Measurements from ENCODE around the gene PRKAG2.
A peak's percentile ranks its signal among the peaks of the same experiment; 100 is the strongest.

Gene PRKAG2

DNA sequence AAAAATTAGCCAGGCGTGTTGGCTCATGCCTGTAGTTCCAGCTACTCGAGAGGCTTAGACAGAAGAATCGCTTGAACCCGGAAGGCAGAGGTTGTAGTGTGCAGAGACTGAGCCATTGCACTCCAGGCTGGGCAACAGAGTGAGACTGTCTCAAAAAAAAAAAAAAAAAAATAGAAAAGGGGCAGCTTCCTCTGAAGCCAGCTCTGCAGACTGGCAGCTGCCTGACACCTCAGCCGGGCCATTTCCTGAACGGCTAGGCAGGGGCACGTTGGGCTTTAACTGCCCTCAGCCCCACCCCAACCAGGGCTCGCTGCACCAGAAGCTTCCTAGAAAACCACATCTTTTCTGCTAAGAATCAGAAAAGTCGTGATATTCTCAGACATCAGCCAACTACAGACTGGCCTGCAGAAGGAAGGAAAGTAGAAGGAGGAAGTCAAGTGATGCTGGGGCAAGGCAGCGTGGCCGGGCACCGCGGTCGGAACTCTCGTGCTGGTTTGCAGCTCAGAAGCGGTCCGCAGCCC is 38.0 kb downstream of the PRKAG2 start:
- peak overlapping the region; percentile 39 for H2AFZ ChIP-seq (ENCODE audit: low read depth, low read length, severe bottlenecking)
- H3K9me2 ChIP-seq (replicated peaks; ENCODE audit: insufficient read depth, low read length), result no peaks in the 10 kb centered on the region
- H3K9me3 ChIP-seq (ENCODE audit: insufficient read depth, low read length), result no peaks in the 10 kb centered on the region
- TF ChIP-seq EZH2phosphoT487 (conservative IDR thresholded peaks at IDR 0.05; ENCODE audit: low read length), result no peak
- TF ChIP-seq, protein P1, sequence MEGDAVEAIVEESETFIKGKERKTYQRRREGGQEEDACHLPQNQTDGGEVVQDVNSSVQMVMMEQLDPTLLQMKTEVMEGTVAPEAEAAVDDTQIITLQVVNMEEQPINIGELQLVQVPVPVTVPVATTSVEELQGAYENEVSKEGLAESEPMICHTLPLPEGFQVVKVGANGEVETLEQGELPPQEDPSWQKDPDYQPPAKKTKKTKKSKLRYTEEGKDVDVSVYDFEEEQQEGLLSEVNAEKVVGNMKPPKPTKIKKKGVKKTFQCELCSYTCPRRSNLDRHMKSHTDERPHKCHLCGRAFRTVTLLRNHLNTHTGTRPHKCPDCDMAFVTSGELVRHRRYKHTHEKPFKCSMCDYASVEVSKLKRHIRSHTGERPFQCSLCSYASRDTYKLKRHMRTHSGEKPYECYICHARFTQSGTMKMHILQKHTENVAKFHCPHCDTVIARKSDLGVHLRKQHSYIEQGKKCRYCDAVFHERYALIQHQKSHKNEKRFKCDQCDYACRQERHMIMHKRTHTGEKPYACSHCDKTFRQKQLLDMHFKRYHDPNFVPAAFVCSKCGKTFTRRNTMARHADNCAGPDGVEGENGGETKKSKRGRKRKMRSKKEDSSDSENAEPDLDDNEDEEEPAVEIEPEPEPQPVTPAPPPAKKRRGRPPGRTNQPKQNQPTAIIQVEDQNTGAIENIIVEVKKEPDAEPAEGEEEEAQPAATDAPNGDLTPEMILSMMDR (IDR thresholded peaks at IDR 0.05; ENCODE audit: insufficient read depth, low read length, poor library complexity, severe bottlenecking), result no peak
- peak overlapping the region; percentile 59 for H3K4me2 ChIP-seq (ENCODE audit: low read depth, low read length, poor library complexity, severe bottlenecking)
- no peak overlapping the region for H3K4me3 ChIP-seq (ENCODE audit: insufficient read depth, low read length, poor library complexity, severe bottlenecking)
- no peaks in the 10 kb centered on the region for H3K27me3 ChIP-seq (ENCODE audit: low read length)
- H4K20me1 ChIP-seq (ENCODE audit: low read depth, low read length), result no peaks in the 10 kb centered on the region
- H3K36me3 ChIP-seq (ENCODE audit: low read length), result no peaks in the 10 kb centered on the region
- no peak overlapping the region for H3K9ac ChIP-seq (ENCODE audit: low read length)
- H3F3A ChIP-seq (ENCODE audit: insufficient read depth), result no peaks in the 10 kb centered on the region
- H3K79me2 ChIP-seq (ENCODE audit: insufficient read depth, low read length), result no peaks in the 10 kb centered on the region
- no peak overlapping the region for H3K27ac ChIP-seq (ENCODE audit: low read depth, low read length)

DNA sequence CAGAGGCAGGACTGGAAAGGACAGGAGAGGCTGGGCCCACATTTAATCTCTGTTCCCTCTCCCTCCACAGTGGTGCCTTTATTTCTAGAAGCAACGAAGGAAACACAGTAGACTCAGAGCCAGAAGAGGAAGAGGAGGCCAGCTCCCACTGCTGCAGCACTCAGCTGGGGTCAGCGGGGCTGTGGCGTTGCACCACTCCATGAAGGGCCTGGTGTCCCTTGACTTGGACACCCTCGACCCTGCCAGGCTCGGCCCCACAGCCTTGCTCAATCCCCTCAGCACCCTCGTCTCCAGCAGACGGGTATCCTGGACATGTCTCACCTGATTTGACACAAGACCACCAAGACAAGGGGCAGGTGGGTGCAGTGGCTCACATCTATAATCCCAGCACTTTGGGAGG is 38.8 kb downstream of the PRKAG2 start:
- no peak overlapping the region for H3K4me2 ChIP-seq (ENCODE audit: low read depth, low read length, poor library complexity, severe bottlenecking)
- H3K4me3 ChIP-seq (ENCODE audit: insufficient read depth, low read length, poor library complexity, severe bottlenecking), result no peak overlapping the region
- H4K20me1 ChIP-seq (ENCODE audit: low read depth, low read length), result no peaks in the 10 kb centered on the region
- H3K27me3 ChIP-seq (ENCODE audit: low read length), result no peaks in the 10 kb centered on the region
- TF ChIP-seq, protein P1 (IDR thresholded peaks at IDR 0.05; ENCODE audit: insufficient read depth, low read length, poor library complexity, severe bottlenecking), result no peak
- no peak for TF ChIP-seq EZH2phosphoT487 (conservative IDR thresholded peaks at IDR 0.05; ENCODE audit: low read length)
- no peak overlapping the region for H3K9ac ChIP-seq (ENCODE audit: low read length)
- H3K27ac ChIP-seq (ENCODE audit: low read depth, low read length), result no peak overlapping the region
- H3K9me3 ChIP-seq (ENCODE audit: insufficient read depth, low read length), result no peaks in the 10 kb centered on the region
- H3F3A ChIP-seq (ENCODE audit: insufficient read depth), result no peaks in the 10 kb centered on the region
- H3K9me2 ChIP-seq (replicated peaks; ENCODE audit: insufficient read depth, low read length), result no peaks in the 10 kb centered on the region
- no peaks in the 10 kb centered on the region for H3K79me2 ChIP-seq (ENCODE audit: insufficient read depth, low read length)
- no peaks in the 10 kb centered on the region for H3K36me3 ChIP-seq (ENCODE audit: low read length)
- no peak overlapping the region for H2AFZ ChIP-seq (ENCODE audit: low read depth, low read length, severe bottlenecking)

DNA sequence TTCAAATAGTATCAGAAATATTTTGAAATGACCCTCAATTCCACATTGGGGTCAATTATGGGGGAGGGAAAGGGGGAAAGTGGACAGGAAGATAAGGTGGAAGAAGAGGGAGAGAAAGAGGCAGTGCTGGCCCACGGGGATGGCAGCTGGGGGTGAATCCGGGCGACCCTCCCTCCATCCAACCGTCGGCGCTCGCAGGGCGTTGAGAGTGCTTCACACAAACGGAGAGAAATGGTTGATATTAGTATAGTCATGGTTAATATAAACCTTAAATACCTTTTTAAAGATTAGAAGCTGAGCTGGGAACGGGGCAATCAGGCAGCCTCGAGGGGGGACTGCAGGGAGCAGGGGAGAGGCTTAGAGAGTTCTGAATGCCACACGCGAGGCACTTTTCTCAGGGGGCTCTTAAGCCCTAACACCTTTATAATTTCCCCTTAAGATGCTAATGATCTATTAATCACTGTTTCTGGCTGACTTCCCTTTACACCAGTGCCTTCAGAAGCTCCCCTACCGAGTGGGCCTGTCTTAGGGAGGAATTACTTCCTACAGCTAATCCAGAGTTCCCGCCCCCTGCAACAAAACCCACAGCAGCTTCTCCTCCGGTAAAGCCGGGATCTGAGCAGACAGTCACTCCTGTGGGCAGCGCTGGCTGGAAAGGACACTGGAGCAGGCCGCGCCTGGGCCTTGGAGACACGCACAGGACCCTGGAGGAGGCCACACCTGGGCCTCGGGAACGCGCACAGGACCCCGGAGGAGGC is 39.5 kb downstream of the PRKAG2 start:
- Histone ChIP-seq H2AFZ (ENCODE audit: low read depth, low read length, severe bottlenecking) (no peak overlapping the region), H3K9me2 (replicated peaks; ENCODE audit: insufficient read depth, low read length) (no peaks in the 10 kb centered on the region), H3K4me3 (ENCODE audit: insufficient read depth, low read length, poor library complexity, severe bottlenecking) (no peak overlapping the region), H3F3A (ENCODE audit: insufficient read depth) (no peaks in the 10 kb centered on the region), H3K4me2 (ENCODE audit: low read depth, low read length, poor library complexity, severe bottlenecking) (no peak overlapping the region), H4K20me1 (ENCODE audit: low read depth, low read length) (no peaks in the 10 kb centered on the region), H3K9ac (ENCODE audit: low read length) (no peak overlapping the region), H3K27ac (ENCODE audit: low read depth, low read length) (no peak overlapping the region), H3K79me2 (ENCODE audit: insufficient read depth, low read length) (no peaks in the 10 kb centered on the region), H3K9me3 (ENCODE audit: insufficient read depth, low read length) (no peaks in the 10 kb centered on the region), H3K27me3 (ENCODE audit: low read length) (no peaks in the 10 kb centered on the region), H3K36me3 (ENCODE audit: low read length) (no peaks in the 10 kb centered on the region)
- TF ChIP-seq, protein P1 (IDR thresholded peaks at IDR 0.05; ENCODE audit: insufficient read depth, low read length, poor library complexity, severe bottlenecking), result no peak
- no peak for TF ChIP-seq EZH2phosphoT487 (conservative IDR thresholded peaks at IDR 0.05; ENCODE audit: low read length)
